Karpas-422 (cell line): ENCODE measurements around the gene SMC4. TPM values are rescaled to one million over a fixed set of nuclear protein-coding genes. Genes with fewer than 3 reads are reported as not detected.

ENCODE experiments used
- DNase-seq: peaks from one replicate; pipeline ENCODE4 v3.0.0-alpha.2; 2015
- H2AFZ ChIP-seq: fragments of 200-600 bp; sonication (generic); 2 replicates; pipeline ENCODE4 v1.6.1; 2014; ENCODE audit warnings: antibody characterized with exemption, low read length, mixed read lengths
- H3K27ac ChIP-seq: fragments of 200-600 bp; sonication (generic); 2 replicates; pipeline ENCODE4 v1.5.1; 2014; ENCODE audit warnings: mild to moderate bottlenecking, low read length, moderate library complexity
- H3K27me3 ChIP-seq: fragments of 200-600 bp; sonication (generic); 2 replicates; pipeline ENCODE4 v1.6.1; 2014; ENCODE audit warnings: low read length, mixed read lengths
- H3K36me3 ChIP-seq: fragments of 200-600 bp; sonication (generic); 2 replicates; pipeline ENCODE4 v1.6.1; 2014; ENCODE audit warnings: low read length, mixed read lengths; ENCODE audit not compliant: insufficient read depth
- H3K4me1 ChIP-seq: fragments of 200-600 bp; sonication (generic); 2 replicates; pipeline ENCODE4 v1.6.1; 2014; ENCODE audit warnings: mild to moderate bottlenecking, low read length, mixed read lengths
- H3K4me2 ChIP-seq: fragments of 200-600 bp; sonication (generic); 2 replicates; pipeline ENCODE4 v1.6.1; 2014; ENCODE audit warnings: low read length, low read depth, mild to moderate bottlenecking; ENCODE audit not compliant: poor library complexity, severe bottlenecking
- H3K4me3 ChIP-seq: fragments of 200-600 bp; sonication (generic); 2 replicates; pipeline ENCODE4 v1.5.1; 2014; ENCODE audit warnings: mild to moderate bottlenecking, antibody characterized with exemption, low read length, mixed read lengths
- H3K79me2 ChIP-seq: fragments of 200-600 bp; sonication (generic); 2 replicates; pipeline ENCODE4 v1.6.1; 2014; ENCODE audit warnings: mild to moderate bottlenecking, low read length, mixed read lengths
- H3K9ac ChIP-seq: fragments of 200-600 bp; sonication (generic); 2 replicates; pipeline ENCODE4 v1.6.0; 2014; ENCODE audit warnings: low read length
- H3K9me2 ChIP-seq: fragments of 200-600 bp; sonication (generic), shearing (Covaris generic); replicated peaks from 2 replicates; pipeline ENCODE4 v1.6.0; 2014; ENCODE audit warnings: mild to moderate bottlenecking, low read length, moderate library complexity; ENCODE audit not compliant: insufficient read depth
- H3K9me3 ChIP-seq: fragments of 300-700, 200-600 bp; sonication (generic); 2 replicates; pipeline ENCODE4 v1.6.1; 2014; ENCODE audit warnings: low read length, mixed read lengths
- H4K20me1 ChIP-seq: fragments of 200-600 bp; sonication (generic); 2 replicates; pipeline ENCODE4 v1.6.1; 2014; ENCODE audit warnings: mild to moderate bottlenecking, antibody characterized with exemption, low read length, low read depth; ENCODE audit not compliant: insufficient read depth
- total RNA-seq: library from RNA; depleted of rRNA; stranded (reverse); fragments of >200 nt; shearing (Covaris generic); gene quantifications from 2 replicates; pipeline ENCODE4 v1.2.3, GENCODE V29; 2014; ENCODE audit warnings: low replicate concordance

Gene SMC4
- total RNA-seq, 1 experiment from 2014 or later = 173 TPM

- Histone ChIP-seq H3K4me2 (no peak overlapping the region), H3K27me3 (no peaks in the 10 kb centered on the region), H3K36me3 (peaks cover 19% of the 10 kb centered on the region; the same call in 1 of the 2 replicates), H3K4me3 (no peak overlapping the region), H3K27ac (no peak overlapping the region), H3K79me2 (peaks cover 9% of the 10 kb centered on the region; the same call in 1 of the 2 replicates), H3K9me3 (no peaks in the 10 kb centered on the region), H4K20me1 (no peaks in the 10 kb centered on the region), H2AFZ (no peak overlapping the region), H3K4me1 (peaks cover 22% of the 10 kb centered on the region), H3K9ac (no peak overlapping the region), H3K9me2 (no peaks in the 10 kb centered on the region; the same call in 1 of the 2 replicates)
- DNase-seq = no peak
Observed at GRCh38 chr3:160372780-160373179, 26.7 kb upstream of the SMC4 start.

- Histone ChIP-seq H4K20me1 (no peaks in the 10 kb centered on the region), H3K4me3 (no peak overlapping the region), H3K9ac (no peak overlapping the region), H3K36me3 (peaks cover 19% of the 10 kb centered on the region; the same call in 1 of the 2 replicates), H3K9me3 (no peaks in the 10 kb centered on the region), H3K79me2 (peaks cover 13% of the 10 kb centered on the region; the same call in 1 of the 2 replicates), H3K4me1 (peaks cover 22% of the 10 kb centered on the region), H3K27ac (no peak overlapping the region), H3K4me2 (no peak overlapping the region), H3K27me3 (no peaks in the 10 kb centered on the region), H2AFZ (no peak overlapping the region), H3K9me2 (no peaks in the 10 kb centered on the region; the same call in 1 of the 2 replicates)
- no peak for DNase-seq
Observed at GRCh38 chr3:160373655-160374054, 25.8 kb upstream of the SMC4 start.

GRCh38 chr3:160374472-160374871 is 25.0 kb upstream of the SMC4 start:
- Histone ChIP-seq H3K9me3 (no peaks in the 10 kb centered on the region), H3K4me1 (peaks cover 16% of the 10 kb centered on the region), H3K4me2 (no peak overlapping the region), H3K4me3 (no peak overlapping the region), H3K9ac (no peak overlapping the region), H3K27ac (no peak overlapping the region), H3K36me3 (peaks cover 19% of the 10 kb centered on the region; the same call in 1 of the 2 replicates), H2AFZ (no peak overlapping the region), H3K9me2 (no peaks in the 10 kb centered on the region; the same call in 1 of the 2 replicates), H3K27me3 (no peaks in the 10 kb centered on the region), H4K20me1 (no peaks in the 10 kb centered on the region), H3K79me2 (peaks cover 18% of the 10 kb centered on the region)
- DNase-seq = no peak

- Histone ChIP-seq H3K4me2 (no peak overlapping the region), H3K36me3 (peaks cover 19% of the 10 kb centered on the region; the same call in 1 of the 2 replicates), H4K20me1 (no peaks in the 10 kb centered on the region), H3K4me3 (no peak overlapping the region), H3K9ac (no peak overlapping the region), H2AFZ (no peak overlapping the region), H3K9me2 (no peaks in the 10 kb centered on the region; the same call in 1 of the 2 replicates), H3K27me3 (no peaks in the 10 kb centered on the region), H3K4me1 (peaks cover 12% of the 10 kb centered on the region), H3K79me2 (peaks cover 22% of the 10 kb centered on the region), H3K9me3 (no peaks in the 10 kb centered on the region), H3K27ac (no peak overlapping the region)
- no peak for DNase-seq
Observed at GRCh38 chr3:160374925-160375324, 24.5 kb upstream of the SMC4 start.

- Histone ChIP-seq H3K36me3 (peaks cover 19% of the 10 kb centered on the region; the same call in 1 of the 2 replicates), H3K79me2 (peaks cover 33% of the 10 kb centered on the region), H4K20me1 (no peaks in the 10 kb centered on the region), H3K4me2 (no peak overlapping the region), H3K27ac (no peak overlapping the region), H3K27me3 (no peaks in the 10 kb centered on the region), H3K9me3 (no peaks in the 10 kb centered on the region), H3K9me2 (no peaks in the 10 kb centered on the region), H2AFZ (no peak overlapping the region), H3K4me3 (no peak overlapping the region), H3K9ac (no peak overlapping the region), H3K4me1 (no peaks in the 10 kb centered on the region)
- DNase-seq = no peak
Observed at GRCh38 chr3:160376681-160377080, 22.8 kb upstream of the SMC4 start.

GRCh38 chr3:160378331-160379109 is 20.9 kb upstream of the SMC4 start:
- H3K4me2 ChIP-seq = no peak overlapping the region
- no peak overlapping the region for H3K27ac ChIP-seq
- no peaks in the 10 kb centered on the region for H3K9me2 ChIP-seq
- H3K79me2 ChIP-seq = peaks cover 43% of the 10 kb centered on the region
- H2AFZ ChIP-seq = no peak overlapping the region
- no peak overlapping the region for H3K4me3 ChIP-seq
- H3K4me1 ChIP-seq = no peaks in the 10 kb centered on the region
- H3K9me3 ChIP-seq = no peaks in the 10 kb centered on the region
- peaks cover 19% of the 10 kb centered on the region; the same call in 1 of the 2 replicates for H3K36me3 ChIP-seq
- no peaks in the 10 kb centered on the region for H3K27me3 ChIP-seq
- no peak for DNase-seq
- no peak overlapping the region for H3K9ac ChIP-seq
- H4K20me1 ChIP-seq = no peaks in the 10 kb centered on the region

GRCh38 chr3:160379628-160380214 is 19.7 kb upstream of the SMC4 start:
- Histone ChIP-seq H3K4me1 (no peaks in the 10 kb centered on the region), H3K4me3 (no peak overlapping the region), H3K9me2 (no peaks in the 10 kb centered on the region), H3K27me3 (no peaks in the 10 kb centered on the region), H3K4me2 (no peak overlapping the region), H3K27ac (no peak overlapping the region), H3K9me3 (no peaks in the 10 kb centered on the region), H3K9ac (no peak overlapping the region), H2AFZ (no peak overlapping the region), H3K36me3 (peaks cover 15% of the 10 kb centered on the region; the same call in 1 of the 2 replicates), H4K20me1 (no peaks in the 10 kb centered on the region), H3K79me2 (peaks cover 55% of the 10 kb centered on the region)
- no peak for DNase-seq

- peaks cover 72% of the 10 kb centered on the region for H3K79me2 ChIP-seq
Observed at GRCh38 chr3:160381470-160381869, 18.0 kb upstream of the SMC4 start.

More at GRCh38 chr3:160381470-160381869, 18.0 kb upstream of the SMC4 start:
- H3K9ac ChIP-seq = no peak overlapping the region
- DNase-seq = no peak
- H3K4me1 ChIP-seq = peaks cover 7% of the 10 kb centered on the region
- no peak overlapping the region for H3K27ac ChIP-seq
- H3K4me3 ChIP-seq = no peak overlapping the region
- no peaks in the 10 kb centered on the region for H3K9me2 ChIP-seq
- no peaks in the 10 kb centered on the region for H4K20me1 ChIP-seq
- no peak overlapping the region for H2AFZ ChIP-seq
- H3K27me3 ChIP-seq = no peaks in the 10 kb centered on the region
- peaks cover 2% of the 10 kb centered on the region; the same call in 1 of the 2 replicates for H3K36me3 ChIP-seq
- no peaks in the 10 kb centered on the region for H3K9me3 ChIP-seq
- H3K4me2 ChIP-seq = no peak overlapping the region
